Panc1 (cell line): ENCODE measurements around the gene GNAZ. TPM values are rescaled to one million over a fixed set of nuclear protein-coding genes. Genes with fewer than 3 reads are reported as not detected.

Experiments used
- ATAC-seq: fragments of 200-7000 bp; cut with Tn5 transposase; 2 replicates; pipeline ENCODE4 v1.9.1; 2020; ENCODE audit warnings: mild to moderate bottlenecking, moderate library complexity
- BruUV-seq: library from RNA; stranded (reverse); fragments of 400-500 nt; replicated peaks from 2 replicates; lab custom pipeline; 2021; lab: Mats Ljungman, UMichigan
- CTCF ChIA-PET: fragments of 300-600 bp; sonication (Branson Sonifier 250); formaldehyde crosslinking; loops from one replicate; lab custom pipeline; 2022; ENCODE audit warnings: antibody characterized with exemption; lab: Charles Lee
- POLR2A ChIA-PET: fragments of 300-600 bp; sonication (Branson Sonifier 250); formaldehyde crosslinking; loops from one replicate; lab custom pipeline; 2022; ENCODE audit warnings: antibody characterized with exemption; lab: Charles Lee
- DNase-seq: peaks from one replicate; pipeline ENCODE4 v3.0.0-alpha.2; 2010; ENCODE audit warnings: low read depth, low spot score
- H3K27ac ChIP-seq: 2 replicates; pipeline ENCODE4 v1.5.1; 2011; ENCODE audit warnings: mild to moderate bottlenecking, low read length, inconsistent platforms
- H3K27me3 ChIP-seq: fragments of 200-500 bp; sonication (Bioruptor generic); 2 replicates; pipeline ENCODE4 v1.6.0; 2014; ENCODE audit warnings: low read length, inconsistent platforms; ENCODE audit not compliant: control insufficient read depth, insufficient read depth
- H3K36me3 ChIP-seq: fragments of 200-500 bp; sonication (Bioruptor generic); 2 replicates; pipeline ENCODE4 v1.5.1; 2014; ENCODE audit warnings: inconsistent platforms, mild to moderate bottlenecking, low read length, moderate library complexity; ENCODE audit not compliant: control insufficient read depth, insufficient read depth
- H3K4me1 ChIP-seq: 2 replicates; pipeline ENCODE4 v1.5.1; 2011; ENCODE audit warnings: inconsistent platforms, mild to moderate bottlenecking, low read length, moderate library complexity; ENCODE audit not compliant: control insufficient read depth, insufficient read depth
- H3K4me3 ChIP-seq, 2 experiments: 2 replicates each; pipeline ENCODE4 v1.5.1; 2011 to 2012; ENCODE audit warnings: low read depth in 2 of 2, low read length in 2 of 2, mild to moderate bottlenecking in 2 of 2, inconsistent platforms in 1 of 2, moderate library complexity in 1 of 2
- H3K9me3 ChIP-seq: fragments of 200-500 bp; sonication (Bioruptor generic); 2 replicates; pipeline ENCODE4 v1.5.1; 2014; ENCODE audit warnings: low read depth, mild to moderate bottlenecking, inconsistent platforms, low read length, moderate library complexity; ENCODE audit not compliant: control insufficient read depth, insufficient read depth
- POLR2AphosphoS5 ChIP-seq: IDR thresholded peaks from 2 replicates; pipeline ENCODE4 v1.6.1; 2012; ENCODE audit warnings: mild to moderate bottlenecking, low read depth, low read length, moderate library complexity
- SIN3A ChIP-seq: IDR thresholded peaks from 2 replicates; pipeline ENCODE4 v1.6.1; 2012; ENCODE audit warnings: low read depth, mild to moderate bottlenecking, low read length, moderate library complexity, borderline replicate concordance; ENCODE audit not compliant: insufficient read depth
- TCF7L2 ChIP-seq: IDR thresholded peaks from 2 replicates; pipeline ENCODE4 v1.6.1; 2011; ENCODE audit warnings: mild to moderate bottlenecking, low read depth, low read length, inconsistent platforms
- in situ Hi-C: cut with HindIII; loops from 2 replicates; pipeline ENCODE4 v1.10.0; 2016; ENCODE audit warnings: low sequenced_read_pairs, low pct_unique_long_range_greater_than_20kb
- intact Hi-C: fragments of 100-400 bp; cut with micrococcal nuclease; formaldehyde crosslinking; loops from one replicate; pipeline ENCODE4 v1.10.0; 2022; ENCODE audit not compliant: unreplicated experiment
- total RNA-seq: library from RNA; stranded (reverse); gene quantifications from one replicate; pipeline ENCODE4 v1.2.1, GENCODE V29; 2021; ENCODE audit not compliant: unreplicated experiment
- TF ChIP-seq, protein P1 (sequence below): fragments of 450-650 bp; IDR thresholded peaks from 2 replicates; pipeline ENCODE4 v1.5.1; 2017; ENCODE audit warnings: mild to moderate bottlenecking
- TF ChIP-seq, protein P2 (sequence below), 2 experiments: IDR thresholded peaks; 2 replicates each; pipeline ENCODE4 v1.6.1; 2011 to 2012; ENCODE audit warnings: low read depth in 2 of 2, control low read depth in 1 of 2, low read length in 1 of 2, mild to moderate bottlenecking in 1 of 2, moderate library complexity in 1 of 2; ENCODE audit not compliant: insufficient read depth in 1 of 2

The GNAZ gene
- total RNA-seq, 1 experiment from 2014 or later = 11.9 TPM

- Histone ChIP-seq H3K36me3 (no peaks in the 10 kb centered on the region), H3K27me3 (no peaks in the 10 kb centered on the region), H3K4me3 (no peak overlapping the region), H3K9me3 (no peaks in the 10 kb centered on the region), H3K27ac (no peak overlapping the region), H3K4me1 (no peaks in the 10 kb centered on the region)
- POLR2A ChIA-PET = no interaction called here
- ATAC-seq = no peak
- BruUV-seq = no TSS peak
- CTCF ChIA-PET = no interaction called here
- in situ Hi-C loops = no loop called here
- no peak for DNase-seq
- TF ChIP-seq, protein P1, sequence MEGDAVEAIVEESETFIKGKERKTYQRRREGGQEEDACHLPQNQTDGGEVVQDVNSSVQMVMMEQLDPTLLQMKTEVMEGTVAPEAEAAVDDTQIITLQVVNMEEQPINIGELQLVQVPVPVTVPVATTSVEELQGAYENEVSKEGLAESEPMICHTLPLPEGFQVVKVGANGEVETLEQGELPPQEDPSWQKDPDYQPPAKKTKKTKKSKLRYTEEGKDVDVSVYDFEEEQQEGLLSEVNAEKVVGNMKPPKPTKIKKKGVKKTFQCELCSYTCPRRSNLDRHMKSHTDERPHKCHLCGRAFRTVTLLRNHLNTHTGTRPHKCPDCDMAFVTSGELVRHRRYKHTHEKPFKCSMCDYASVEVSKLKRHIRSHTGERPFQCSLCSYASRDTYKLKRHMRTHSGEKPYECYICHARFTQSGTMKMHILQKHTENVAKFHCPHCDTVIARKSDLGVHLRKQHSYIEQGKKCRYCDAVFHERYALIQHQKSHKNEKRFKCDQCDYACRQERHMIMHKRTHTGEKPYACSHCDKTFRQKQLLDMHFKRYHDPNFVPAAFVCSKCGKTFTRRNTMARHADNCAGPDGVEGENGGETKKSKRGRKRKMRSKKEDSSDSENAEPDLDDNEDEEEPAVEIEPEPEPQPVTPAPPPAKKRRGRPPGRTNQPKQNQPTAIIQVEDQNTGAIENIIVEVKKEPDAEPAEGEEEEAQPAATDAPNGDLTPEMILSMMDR = no peak
- TF ChIP-seq, protein P2, sequence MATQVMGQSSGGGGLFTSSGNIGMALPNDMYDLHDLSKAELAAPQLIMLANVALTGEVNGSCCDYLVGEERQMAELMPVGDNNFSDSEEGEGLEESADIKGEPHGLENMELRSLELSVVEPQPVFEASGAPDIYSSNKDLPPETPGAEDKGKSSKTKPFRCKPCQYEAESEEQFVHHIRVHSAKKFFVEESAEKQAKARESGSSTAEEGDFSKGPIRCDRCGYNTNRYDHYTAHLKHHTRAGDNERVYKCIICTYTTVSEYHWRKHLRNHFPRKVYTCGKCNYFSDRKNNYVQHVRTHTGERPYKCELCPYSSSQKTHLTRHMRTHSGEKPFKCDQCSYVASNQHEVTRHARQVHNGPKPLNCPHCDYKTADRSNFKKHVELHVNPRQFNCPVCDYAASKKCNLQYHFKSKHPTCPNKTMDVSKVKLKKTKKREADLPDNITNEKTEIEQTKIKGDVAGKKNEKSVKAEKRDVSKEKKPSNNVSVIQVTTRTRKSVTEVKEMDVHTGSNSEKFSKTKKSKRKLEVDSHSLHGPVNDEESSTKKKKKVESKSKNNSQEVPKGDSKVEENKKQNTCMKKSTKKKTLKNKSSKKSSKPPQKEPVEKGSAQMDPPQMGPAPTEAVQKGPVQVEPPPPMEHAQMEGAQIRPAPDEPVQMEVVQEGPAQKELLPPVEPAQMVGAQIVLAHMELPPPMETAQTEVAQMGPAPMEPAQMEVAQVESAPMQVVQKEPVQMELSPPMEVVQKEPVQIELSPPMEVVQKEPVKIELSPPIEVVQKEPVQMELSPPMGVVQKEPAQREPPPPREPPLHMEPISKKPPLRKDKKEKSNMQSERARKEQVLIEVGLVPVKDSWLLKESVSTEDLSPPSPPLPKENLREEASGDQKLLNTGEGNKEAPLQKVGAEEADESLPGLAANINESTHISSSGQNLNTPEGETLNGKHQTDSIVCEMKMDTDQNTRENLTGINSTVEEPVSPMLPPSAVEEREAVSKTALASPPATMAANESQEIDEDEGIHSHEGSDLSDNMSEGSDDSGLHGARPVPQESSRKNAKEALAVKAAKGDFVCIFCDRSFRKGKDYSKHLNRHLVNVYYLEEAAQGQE (IDR thresholded peaks at IDR 0.05; ENCODE audit: insufficient read depth in 1 of 2, low read depth in 2 of 2, low read length in 1 of 2) = no peak
- TF ChIP-seq POLR2AphosphoS5 (no peak), SIN3A (no peak), TCF7L2 (no peak)
- intact Hi-C loops = no loop called here
These were observed 2.6 kb upstream of the GNAZ start for GRCh38 chr22:23067691-23068090.

DNA sequence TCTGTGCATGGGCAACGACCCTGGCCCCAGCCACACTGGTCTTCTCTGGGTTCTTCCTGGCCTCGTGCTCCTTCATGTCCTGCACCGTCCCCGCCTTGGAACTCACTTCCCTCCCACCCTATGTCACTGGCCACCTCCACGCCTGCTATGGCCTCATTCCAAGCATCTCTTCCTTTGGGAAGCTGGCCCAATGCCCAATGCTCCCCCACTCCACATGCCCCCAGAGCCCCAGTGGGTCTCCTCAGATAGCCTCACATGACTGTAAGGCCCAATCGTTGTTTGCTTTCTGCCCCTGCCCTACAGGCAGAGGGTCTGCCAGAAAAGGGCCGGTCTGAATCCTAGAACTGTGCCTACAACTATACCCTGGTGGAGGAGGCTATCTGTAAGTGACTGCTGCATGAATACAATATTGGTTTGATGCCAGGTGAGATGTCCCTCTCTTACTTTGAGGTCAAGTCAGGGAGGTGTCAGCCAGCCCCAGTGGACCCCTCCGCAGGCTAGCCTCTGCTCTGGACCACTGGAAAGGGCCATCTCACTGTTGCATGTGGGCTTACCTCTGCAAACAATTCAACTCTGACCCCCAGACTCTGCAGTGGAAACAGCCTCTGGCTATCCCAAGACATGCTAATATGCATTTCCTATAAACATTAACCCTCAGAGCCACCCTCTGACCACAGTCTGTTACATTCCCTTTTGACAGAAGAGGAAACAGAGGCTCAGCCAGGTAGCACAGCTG is 2.1 kb upstream of the GNAZ start:
- BruUV-seq = no TSS peak
- Histone ChIP-seq H3K4me1 (no peaks in the 10 kb centered on the region), H3K36me3 (no peaks in the 10 kb centered on the region), H3K27ac (no peak overlapping the region), H3K4me3 (no peak overlapping the region), H3K27me3 (no peaks in the 10 kb centered on the region), H3K9me3 (no peaks in the 10 kb centered on the region)
- intact Hi-C loops = no loop called here
- no peak for DNase-seq
- in situ Hi-C loops = no loop called here
- no peak for TF ChIP-seq POLR2AphosphoS5
- TF ChIP-seq, protein P2 (IDR thresholded peaks at IDR 0.05; ENCODE audit: insufficient read depth in 1 of 2, low read depth in 2 of 2, low read length in 1 of 2) = no peak
- TF ChIP-seq, protein P1 = no peak
- TF ChIP-seq TCF7L2 = no peak
- TF ChIP-seq SIN3A = no peak
- CTCF ChIA-PET = no interaction called here
- no peak for ATAC-seq
- POLR2A ChIA-PET = no interaction called here
